Measurements from ENCODE around the gene HRH2.
A peak's percentile ranks its signal among the peaks of the same experiment; 100 is the strongest.
"Not testable (repeated sequence)": the region's sequence is repeated elsewhere in the genome, so short reads cannot be mapped to it uniquely, and the experiment has no call there.

The HRH2 gene

GRCh38 chr5:175717837-175718236 is 60.0 kb downstream of the HRH2 start:
- no peaks in the 10 kb centered on the region for H3K36me3 ChIP-seq
- H3K4me1 ChIP-seq: peaks cover 3% of the 10 kb centered on the region; the same call in 1 of the 2 replicates
- no peak for DNase-seq
- H3K9me3 ChIP-seq: no peaks in the 10 kb centered on the region; the same call in 1 of the 2 replicates
- no peak overlapping the region for H3K4me3 ChIP-seq (ENCODE audit: low read depth, low read length)
- H3K27me3 ChIP-seq: no peaks in the 10 kb centered on the region
- TF ChIP-seq, protein P1, sequence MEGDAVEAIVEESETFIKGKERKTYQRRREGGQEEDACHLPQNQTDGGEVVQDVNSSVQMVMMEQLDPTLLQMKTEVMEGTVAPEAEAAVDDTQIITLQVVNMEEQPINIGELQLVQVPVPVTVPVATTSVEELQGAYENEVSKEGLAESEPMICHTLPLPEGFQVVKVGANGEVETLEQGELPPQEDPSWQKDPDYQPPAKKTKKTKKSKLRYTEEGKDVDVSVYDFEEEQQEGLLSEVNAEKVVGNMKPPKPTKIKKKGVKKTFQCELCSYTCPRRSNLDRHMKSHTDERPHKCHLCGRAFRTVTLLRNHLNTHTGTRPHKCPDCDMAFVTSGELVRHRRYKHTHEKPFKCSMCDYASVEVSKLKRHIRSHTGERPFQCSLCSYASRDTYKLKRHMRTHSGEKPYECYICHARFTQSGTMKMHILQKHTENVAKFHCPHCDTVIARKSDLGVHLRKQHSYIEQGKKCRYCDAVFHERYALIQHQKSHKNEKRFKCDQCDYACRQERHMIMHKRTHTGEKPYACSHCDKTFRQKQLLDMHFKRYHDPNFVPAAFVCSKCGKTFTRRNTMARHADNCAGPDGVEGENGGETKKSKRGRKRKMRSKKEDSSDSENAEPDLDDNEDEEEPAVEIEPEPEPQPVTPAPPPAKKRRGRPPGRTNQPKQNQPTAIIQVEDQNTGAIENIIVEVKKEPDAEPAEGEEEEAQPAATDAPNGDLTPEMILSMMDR (IDR thresholded peaks at IDR 0.05; ENCODE audit: low read depth, low read length): no peak

DNA sequence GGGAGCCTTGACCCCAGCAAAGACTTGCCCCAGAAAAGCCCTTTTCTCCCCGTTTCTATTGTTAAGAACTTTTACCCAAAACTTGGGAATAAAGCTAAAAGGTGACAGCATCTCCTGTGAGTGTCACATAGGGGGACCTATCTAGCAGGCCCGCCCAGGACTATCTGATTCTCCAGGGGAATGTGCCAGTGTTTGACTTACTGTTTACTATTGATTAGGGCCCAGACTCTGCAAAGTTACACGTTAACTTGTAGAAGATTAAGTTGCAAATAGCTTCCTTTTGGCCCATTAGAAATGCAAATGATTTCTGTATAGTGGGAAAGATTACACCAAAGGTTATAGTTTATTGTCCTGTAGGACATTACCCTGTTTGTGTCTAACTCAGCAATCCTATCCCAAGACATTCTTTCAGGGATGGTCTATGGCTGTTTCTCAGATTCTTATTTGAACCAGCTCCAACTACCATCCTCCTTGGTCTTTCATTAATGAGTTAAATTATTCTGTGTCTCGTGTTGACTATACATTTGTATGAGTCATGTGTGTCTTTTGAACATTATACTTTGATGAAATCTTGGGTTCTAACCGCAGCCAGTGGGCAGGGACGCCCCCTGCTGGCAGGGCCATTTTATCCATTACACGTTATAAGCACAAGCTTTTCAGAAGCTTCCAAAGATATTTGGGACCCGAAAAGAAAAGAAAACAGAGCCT is 60.7 kb downstream of the HRH2 start:
- Histone ChIP-seq H3K27me3 (no peaks in the 10 kb centered on the region), H3K36me3 (no peaks in the 10 kb centered on the region), H3K4me1 (no peaks in the 10 kb centered on the region), H3K4me3 (ENCODE audit: low read depth, low read length) (no peak overlapping the region), H3K9me3 (no peaks in the 10 kb centered on the region)
- TF ChIP-seq, protein P1 (IDR thresholded peaks at IDR 0.05; ENCODE audit: low read depth, low read length): peak; percentile 79
- DNase-seq: peak; percentile 60

DNA sequence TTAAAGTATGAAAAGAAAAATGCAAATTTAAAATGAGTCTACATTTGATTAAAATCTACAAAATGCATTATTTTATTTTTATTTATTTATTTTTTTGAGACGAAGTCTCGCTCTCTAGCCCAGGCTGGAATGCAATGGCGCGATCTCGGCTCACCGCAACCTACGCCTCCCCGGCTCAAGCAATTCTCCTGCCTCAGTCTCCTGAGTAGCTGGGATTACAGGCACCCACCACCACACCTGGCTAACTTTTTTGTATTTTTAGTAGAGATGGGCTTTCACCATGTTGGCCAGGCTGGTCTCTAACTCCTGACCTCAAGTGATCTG is 61.2 kb downstream of the HRH2 start:
- H3K9me3 ChIP-seq; H3K4me3 ChIP-seq (ENCODE audit: low read depth, low read length); H3K4me1 ChIP-seq; H3K27me3 ChIP-seq; H3K36me3 ChIP-seq; DNase-seq: not testable (repeated sequence)

- H3K4me1 ChIP-seq: no peaks in the 10 kb centered on the region
These were observed 66.7 kb downstream of the HRH2 start for GRCh38 chr5:175724314-175725275.

DNA sequence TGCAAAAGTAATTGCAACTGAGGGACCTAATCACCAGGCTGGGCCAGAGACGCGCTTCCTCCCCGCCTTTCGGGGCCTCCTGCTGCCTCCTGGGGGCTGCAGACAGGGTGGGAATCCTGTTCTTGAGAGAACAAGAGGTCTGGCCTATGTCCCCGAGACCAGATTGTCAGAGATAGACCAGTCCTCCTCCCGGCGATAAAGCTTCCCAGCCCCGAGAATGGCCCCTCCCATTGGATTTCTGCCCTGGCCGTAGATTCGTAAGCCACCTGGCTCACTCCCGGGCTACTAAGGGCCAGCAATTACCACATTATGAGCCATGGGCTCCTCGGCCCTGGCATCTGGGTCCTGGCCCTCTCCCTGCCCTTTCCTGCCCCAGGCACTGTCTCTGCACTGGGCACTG is 70.4 kb downstream of the HRH2 start:
- Histone ChIP-seq H3K36me3 (no peaks in the 10 kb centered on the region), H3K4me3 (ENCODE audit: low read depth, low read length) (no peak overlapping the region), H3K27me3 (no peaks in the 10 kb centered on the region), H3K4me1 (no peaks in the 10 kb centered on the region), H3K9me3 (no peaks in the 10 kb centered on the region)
- DNase-seq: no peak
- TF ChIP-seq, protein P1 (IDR thresholded peaks at IDR 0.05; ENCODE audit: low read depth, low read length): no peak

More at GRCh38 chr5:175724314-175725275, 66.7 kb downstream of the HRH2 start:
- Histone ChIP-seq H3K4me3 (ENCODE audit: low read depth, low read length) (no peak overlapping the region), H3K27me3 (no peaks in the 10 kb centered on the region), H3K9me3 (no peaks in the 10 kb centered on the region), H3K36me3 (no peaks in the 10 kb centered on the region)
- no peak for DNase-seq
- TF ChIP-seq, protein P1 (IDR thresholded peaks at IDR 0.05; ENCODE audit: low read depth, low read length): no peak

GRCh38 chr5:175728885-175729828 is 71.3 kb downstream of the HRH2 start:
- H3K4me3 ChIP-seq (ENCODE audit: low read depth, low read length): peak overlapping the region; percentile 56
- no peaks in the 10 kb centered on the region for H3K36me3 ChIP-seq
- peak; percentile 69 for DNase-seq
- H3K4me1 ChIP-seq: no peaks in the 10 kb centered on the region
- TF ChIP-seq, protein P1 (IDR thresholded peaks at IDR 0.05; ENCODE audit: low read depth, low read length): peak; percentile 53
- no peaks in the 10 kb centered on the region for H3K27me3 ChIP-seq
- H3K9me3 ChIP-seq: no peaks in the 10 kb centered on the region
